Ecto neural progenitor cell (in vitro differentiated cells): ENCODE results near the gene SNX9.
A peak's percentile ranks its signal among the peaks of the same experiment; 100 is the strongest.

Source experiments
- DNase-seq: peaks from one replicate; pipeline ENCODE4 v3.0.0-alpha.2; 2018; ENCODE audit warnings: low spot score

SNX9 gene

DNA sequence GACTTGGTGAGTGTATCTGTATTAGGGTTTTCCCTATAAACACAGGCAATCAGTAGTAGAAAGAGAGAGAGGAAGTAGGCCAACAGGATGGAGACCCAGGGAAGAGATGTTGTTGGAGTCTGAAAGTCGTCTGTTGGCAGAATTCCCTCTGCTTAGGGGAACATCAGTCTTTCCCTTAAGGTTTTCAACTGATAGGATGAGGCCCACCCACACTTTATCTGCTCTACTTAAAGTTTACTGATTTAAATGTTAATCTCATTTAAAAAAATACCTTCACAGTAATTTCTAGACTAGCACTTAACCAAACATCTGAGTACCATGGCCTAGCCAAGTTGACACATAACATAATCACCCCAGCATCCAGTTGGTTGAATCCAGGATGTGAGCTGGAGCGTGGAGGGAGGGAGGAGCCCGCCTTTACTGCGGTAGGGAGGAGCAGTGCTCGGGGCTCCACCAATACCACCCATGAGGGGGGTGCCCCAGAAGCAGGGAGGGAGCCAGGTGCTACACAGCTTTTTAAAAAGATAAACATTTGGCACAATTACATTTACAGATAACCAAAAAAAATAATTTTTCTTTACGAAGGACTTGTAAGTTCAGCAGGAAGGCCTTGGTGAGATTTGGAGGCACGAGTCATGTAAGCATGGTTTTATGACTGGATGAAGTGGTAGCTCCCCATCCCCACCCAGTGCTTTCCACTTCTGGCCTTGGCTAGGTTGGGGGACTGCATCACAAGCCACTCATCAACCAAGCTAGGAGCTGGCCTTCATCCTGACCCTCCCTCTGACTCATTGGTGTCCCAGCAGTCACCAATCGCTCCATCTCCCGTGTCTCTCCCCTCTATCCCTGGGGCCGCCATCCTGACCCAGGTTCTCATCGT is 18.4 kb upstream of the SNX9 start:
- DNase-seq = no peak

- no peak for DNase-seq
These were observed 16.8 kb upstream of the SNX9 start for GRCh38 chr6:157806131-157806855.

GRCh38 chr6:157806856-157807215 is 16.2 kb upstream of the SNX9 start:
- no peak for DNase-seq

DNA sequence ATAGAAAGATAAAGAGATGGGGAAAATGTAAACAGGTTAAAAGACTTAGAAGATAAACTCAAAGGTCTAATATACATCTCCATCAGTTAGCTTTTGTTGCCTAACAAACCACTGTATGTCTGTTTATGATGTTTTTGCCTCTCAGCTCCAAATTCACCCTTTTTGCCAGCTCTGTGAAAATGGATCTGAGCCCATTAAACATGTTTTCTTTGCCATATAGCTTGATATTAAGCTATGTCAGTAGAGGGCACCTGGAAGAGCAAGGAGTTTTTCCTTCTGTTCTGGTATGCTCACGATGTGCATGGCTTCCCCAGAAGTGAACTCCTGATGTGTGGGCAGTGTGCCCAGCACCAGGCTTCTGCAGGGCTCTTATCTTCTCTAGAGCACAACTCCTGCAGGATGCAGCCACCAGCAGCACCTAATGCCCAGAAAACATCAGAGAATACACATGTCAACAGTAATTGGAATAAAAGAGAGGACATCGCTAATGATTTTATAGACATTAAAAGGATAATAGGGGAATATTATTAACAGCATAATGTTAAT is 14.6 kb upstream of the SNX9 start:
- no peak for DNase-seq

- DNase-seq = no peak
These were observed 13.4 kb upstream of the SNX9 start for GRCh38 chr6:157809613-157810012.

DNA sequence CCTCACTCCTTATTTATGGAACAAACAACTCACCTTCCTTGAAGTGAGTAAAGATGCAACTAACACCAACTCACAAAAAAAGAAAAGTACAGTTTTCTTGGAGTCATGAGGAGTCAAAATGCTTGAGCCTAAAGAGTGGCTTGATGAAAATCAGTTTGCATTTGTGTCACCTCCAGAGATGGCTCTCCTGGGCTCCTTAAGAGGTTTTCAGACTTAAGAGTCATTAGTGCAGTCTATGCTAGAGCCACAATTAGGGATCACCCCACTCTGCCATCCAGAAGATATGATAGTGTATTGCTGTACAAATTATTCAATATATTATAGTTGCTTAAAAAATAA is 11.9 kb upstream of the SNX9 start:
- DNase-seq = no peak

- DNase-seq = no peak
These were observed 11.4 kb upstream of the SNX9 start for GRCh38 chr6:157811476-157812173.

- no peak for DNase-seq
These were observed 10.4 kb upstream of the SNX9 start for GRCh38 chr6:157812425-157813171.

- no peak for DNase-seq
These were observed 9.9 kb upstream of the SNX9 start for GRCh38 chr6:157813191-157813590.

DNA sequence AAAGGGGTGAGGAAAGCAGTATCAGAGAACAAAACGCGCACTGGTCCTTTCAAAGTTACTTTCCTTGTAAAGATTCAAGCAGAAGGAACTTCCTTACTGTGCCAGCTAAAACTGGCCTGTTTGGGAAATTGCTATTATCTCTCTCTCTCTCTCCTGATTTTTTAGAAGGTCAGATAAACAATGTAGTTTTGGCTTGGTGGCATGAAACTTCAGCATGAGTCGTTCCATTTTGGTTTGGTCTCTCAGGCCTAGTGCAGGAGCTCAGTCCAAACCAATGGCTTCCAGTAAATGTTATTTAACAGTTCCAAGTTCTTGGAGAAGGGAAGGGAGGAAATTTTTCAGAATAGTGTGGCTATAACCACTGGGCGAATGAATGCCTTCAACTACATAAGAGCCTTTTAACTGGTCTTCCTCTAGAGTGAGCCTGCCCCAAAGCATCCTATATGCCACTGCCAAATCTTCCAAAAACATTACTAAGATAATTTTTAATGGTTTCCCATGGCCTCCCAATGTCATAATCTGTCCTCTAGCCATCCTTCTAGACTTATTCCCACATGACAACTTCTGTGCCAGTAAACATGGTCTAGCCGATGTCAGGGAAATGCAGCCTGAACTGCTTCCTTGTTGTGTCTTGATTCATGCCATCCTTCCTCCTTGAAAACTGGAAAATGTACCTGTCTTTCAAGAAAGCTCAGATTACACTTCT is 9.1 kb upstream of the SNX9 start:
- no peak for DNase-seq

DNA sequence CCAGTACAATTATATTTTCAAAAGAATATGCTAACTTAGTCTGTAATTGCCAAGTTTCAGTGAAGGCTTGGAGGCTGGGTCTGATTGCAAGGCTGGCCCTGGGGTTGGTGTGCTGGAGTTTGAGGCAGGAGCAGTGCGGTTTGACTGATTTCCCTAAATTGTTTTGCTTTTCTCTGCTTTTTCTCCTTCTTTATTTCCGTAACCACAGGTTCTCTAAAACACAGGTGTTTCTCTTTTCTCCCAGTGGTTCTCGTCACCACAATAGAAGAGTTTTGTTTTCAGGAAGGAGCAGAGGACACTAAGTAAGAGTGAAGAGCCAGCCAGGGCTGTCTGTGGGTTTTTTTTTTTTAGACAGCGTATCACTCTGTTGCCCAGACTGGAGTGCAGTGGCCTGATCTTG is 8.2 kb upstream of the SNX9 start:
- no peak for DNase-seq

DNA sequence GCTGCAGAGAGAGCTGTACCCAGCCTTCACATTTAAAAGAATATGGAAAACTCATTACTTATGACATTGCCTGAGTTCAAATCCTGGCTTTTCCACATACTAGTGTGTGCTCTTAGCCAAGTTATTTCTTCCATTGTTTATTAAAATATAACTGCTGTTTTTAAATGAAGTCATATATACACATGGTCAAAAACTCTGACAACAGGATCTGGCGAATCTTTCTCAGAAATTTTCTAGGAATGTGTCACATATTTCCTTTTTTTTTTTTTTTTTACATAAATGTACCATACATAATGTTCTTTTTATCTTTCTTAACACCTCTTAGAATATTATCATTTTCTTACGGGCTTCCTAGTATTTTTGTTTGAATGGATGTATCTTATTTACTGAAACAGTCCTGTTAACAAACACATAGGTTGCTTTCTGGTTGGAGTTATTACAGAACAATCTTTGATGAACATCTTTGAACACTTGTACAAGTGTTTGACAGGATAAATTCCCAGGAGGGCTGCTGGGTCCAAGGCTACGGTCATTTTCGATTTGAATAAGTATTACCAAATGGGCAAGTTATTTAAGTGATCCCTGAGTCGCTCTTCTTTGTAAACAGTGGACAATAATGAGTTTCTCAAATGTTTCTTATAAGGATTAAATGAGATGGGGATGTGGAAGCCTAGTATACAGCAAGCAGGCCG is 1.6 kb upstream of the SNX9 start:
- DNase-seq = no peak

GRCh38 chr6:157822245-157823000 is 623 bp upstream of the SNX9 start:
- peak; percentile 67 for DNase-seq

DNA sequence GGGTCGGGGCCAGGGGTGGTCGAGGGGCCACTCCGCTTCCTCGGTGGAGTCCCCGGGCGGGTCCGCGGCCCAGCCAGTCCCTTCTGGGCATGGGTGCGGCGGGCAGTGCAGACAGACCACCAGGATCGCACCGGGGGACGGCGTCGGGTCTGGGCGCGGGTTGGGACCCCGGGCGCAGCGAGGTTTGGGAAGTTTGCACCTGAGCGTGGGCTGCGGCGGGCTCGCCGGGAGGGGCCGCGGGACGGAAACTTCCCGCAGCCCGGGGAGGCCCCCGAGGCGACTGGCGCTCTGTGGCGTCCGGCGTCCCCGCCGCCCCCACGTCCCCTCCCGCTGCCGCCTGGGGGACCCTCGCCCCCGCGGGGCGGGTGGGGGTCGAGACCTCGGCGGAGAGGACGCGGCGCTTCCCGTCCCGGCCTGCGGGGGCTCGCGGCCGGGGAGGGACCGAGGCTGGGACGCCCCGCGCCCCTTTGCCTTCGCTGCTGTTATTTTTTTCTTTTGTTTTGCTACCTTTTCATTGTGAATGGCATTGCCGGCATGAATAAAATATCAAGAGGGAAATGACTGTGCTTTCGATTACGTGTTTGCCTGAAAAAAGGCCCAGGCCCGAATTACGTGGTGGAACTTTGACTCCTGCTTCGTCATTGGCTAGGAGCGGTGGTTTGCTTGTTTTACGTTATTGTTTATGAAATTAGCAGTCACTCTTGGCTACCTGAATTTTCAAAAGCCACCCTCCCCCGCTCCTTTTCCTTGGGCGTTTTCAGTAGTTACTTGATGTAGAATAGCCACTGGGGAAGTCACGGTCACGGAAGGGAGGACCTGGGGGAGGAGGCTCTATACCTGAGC is 703 bp downstream of the SNX9 start:
- DNase-seq = peak; percentile 72

GRCh38 chr6:157825243-157825904 is 2.3 kb downstream of the SNX9 start:
- no peak for DNase-seq

- DNase-seq = no peak
These were observed 7.4 kb downstream of the SNX9 start for GRCh38 chr6:157830354-157831017.

- no peak for DNase-seq
These were observed 7.9 kb downstream of the SNX9 start for GRCh38 chr6:157831018-157831369.
